Right ventricle myocardium superior (tissue), 1 donor: ENCODE measurements around the gene RFX3. TPM values are rescaled to one million over a fixed set of nuclear protein-coding genes. Genes with fewer than 3 reads are reported as not detected.
"Not testable (repeated sequence)": the region's sequence is repeated elsewhere in the genome, so short reads cannot be mapped to it uniquely, and the experiment has no call there.

Experiments used
- ATAC-seq: fragments of 200-7000 bp; cut with Tn5 transposase; one replicate; pipeline ENCODE4 v1.9.1; 2020; ENCODE audit warnings: mild to moderate bottlenecking; ENCODE audit not compliant: poor library complexity
- DNase-seq: peaks from one replicate; pipeline ENCODE4 v3.0.0-alpha.2; 2020
- intact Hi-C: fragments of 100-400 bp; cut with DNase I; formaldehyde crosslinking; loops from one replicate; pipeline ENCODE4 v1.11.2; 2022
- total RNA-seq: library from RNA; stranded (reverse); fragmentation: NEBNext Ultra II Directional; extraction: Animal tissue kit (Norgen Biotek cat#: 25700); gene quantifications from one replicate; pipeline ENCODE4 v1.2.1, GENCODE V29; 2021
- donor health status: DM: no; HTN: yes; CAD: no; lungs with severe emphysema.

Gene RFX3
- total RNA-seq, 1 donor from 2014 or later: 3.7 TPM

DNA sequence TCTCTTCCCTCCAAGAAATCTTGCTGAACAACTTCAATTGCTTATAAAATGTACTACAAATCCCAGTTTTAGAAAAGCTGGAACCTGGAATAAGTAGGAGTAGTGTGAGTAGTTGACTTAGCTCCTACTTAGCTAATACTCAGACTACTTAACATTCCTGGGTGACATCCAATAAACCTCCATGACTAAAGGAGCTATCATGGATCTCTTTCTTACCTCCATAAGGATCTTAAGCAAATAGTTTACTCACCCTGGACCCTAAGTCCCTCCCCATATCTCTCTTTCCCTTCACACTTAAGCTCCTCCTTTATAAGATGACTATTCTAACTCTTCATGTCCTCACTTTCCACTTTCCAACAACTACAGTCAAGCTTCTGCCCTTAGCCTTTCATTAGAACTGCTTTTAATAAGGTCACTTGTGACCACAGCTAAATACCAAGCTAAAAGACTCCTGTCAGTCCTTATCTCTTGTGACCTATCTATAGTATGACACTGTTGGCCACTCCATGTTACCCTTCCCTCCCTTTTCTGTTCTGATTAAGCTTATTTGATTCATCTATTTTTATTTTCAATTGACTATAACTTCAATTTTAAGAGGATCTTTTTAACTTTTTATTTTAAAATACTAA, 194.9 kb downstream of the RFX3 start:
- intact Hi-C loops: no loop called here
- DNase-seq: no peak
- no peak for ATAC-seq

DNA sequence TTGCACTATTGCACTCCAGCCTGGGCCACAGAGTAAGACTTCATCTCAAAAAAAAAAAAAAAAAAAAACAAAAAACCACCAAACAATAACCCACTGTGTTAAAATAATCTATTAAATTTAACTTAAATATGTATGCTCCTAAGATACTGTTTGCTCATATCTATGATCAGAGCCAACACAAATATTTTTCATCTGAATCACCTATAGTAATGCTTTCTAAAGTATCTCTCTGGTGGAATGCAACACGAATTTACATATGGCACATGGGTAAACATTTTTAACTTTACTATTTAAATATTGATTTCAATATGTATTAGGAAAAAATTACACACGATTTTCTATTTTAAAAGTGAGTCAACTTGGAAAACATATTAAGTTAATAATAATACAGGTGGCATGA, 196.4 kb downstream of the RFX3 start:
- ATAC-seq: no peak
- no peak for DNase-seq
- intact Hi-C loops: no loop called here

DNA sequence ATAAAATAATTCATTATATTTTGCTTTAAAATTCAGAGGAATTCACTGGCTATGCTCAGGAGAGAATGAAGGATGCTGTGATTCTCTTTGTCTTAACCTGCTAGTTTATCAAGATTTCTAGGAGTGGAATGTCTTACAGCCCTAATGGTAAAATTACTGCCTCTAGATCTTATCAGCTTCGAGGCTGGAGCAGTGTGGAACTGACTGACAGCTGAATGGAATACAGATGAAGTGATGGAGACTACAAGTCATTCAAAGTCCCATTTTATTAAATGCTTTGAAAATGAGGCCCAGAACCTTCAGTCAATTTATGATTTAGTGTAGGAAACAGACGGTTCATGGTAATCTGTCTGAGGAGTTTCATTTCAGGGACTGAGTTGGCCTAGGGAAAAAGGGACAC, 202.1 kb downstream of the RFX3 start:
- intact Hi-C loops: no loop called here
- DNase-seq (no peak), ATAC-seq (no peak)

DNA sequence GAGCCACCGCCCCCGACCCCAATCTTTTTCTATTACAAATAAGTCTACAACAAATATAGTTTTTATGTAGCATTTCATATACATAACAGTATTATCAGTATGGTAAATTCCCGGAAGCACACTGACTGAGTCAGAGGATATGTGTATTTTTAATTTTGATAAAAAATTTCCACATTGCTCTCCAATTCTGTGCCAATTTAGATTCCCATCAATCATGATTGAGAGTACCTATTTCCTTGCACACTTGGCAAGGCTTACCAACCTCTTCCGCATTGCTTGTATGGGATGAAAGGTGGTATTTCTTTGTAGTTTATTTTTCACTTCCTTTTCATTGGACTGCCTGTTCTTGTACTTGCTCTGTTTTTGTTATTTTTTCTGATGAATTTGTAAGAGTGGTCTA, 204.6 kb downstream of the RFX3 start:
- no peak for ATAC-seq
- intact Hi-C loops: no loop called here
- DNase-seq: no peak

DNA sequence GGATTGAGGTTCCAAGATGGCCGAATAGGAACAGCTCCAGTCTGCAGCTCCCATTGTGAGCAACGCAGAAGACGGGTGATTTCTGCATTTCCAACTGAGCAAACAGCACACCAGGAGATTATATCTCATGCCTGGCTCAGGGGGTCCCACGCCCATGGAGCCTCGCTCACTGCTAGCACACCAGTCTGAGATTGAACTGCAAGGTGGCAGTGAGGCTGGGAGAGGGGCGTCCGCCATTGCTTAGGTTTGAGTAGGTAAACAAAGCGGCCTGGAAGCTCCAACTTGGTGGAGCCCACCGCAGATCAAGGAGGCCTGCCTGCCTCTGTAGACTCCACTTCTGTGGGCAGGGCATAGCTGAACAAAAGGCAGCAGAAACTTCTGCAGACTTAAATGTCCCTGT, 213.2 kb downstream of the RFX3 start:
- DNase-seq, intact Hi-C loops, ATAC-seq: not testable (repeated sequence)

DNA sequence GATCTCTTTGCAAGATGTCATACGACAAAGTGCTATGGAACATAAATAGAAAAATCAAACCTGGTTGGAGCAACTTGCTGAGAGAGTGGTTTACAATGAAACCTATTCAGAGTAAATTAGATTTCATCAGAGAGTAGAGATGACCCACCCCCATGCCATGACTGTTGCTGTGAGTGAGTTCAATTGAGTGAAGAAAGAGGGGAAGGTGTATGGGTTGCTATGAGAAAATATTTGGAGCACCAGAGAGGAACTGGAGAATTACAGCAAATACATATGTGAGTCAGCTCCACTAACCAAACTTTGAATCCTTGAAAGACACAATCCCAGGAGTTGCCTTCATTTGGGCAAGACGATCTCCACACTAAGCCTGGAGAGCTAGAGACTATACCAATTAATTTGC, 217.2 kb downstream of the RFX3 start:
- DNase-seq (no peak), ATAC-seq (no peak)
- intact Hi-C loops: no loop called here

DNA sequence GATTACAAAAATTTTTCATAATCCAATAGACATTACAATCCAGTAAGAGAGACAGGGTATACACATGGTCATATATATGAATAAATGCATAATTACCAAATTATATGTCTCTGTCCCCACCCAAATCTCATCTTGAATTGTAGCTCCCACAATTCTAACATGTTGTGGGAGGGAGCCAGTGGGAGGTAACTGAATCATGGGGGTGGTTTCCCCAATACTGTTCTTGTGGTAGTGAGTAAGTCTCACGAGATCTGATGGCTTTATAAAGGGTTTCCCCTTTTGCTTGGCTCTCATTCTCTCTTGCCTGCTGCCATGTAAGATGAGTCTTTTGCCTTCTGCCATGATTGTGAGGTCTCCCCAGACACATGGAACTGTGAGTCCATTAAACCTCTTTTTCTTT, 221.4 kb downstream of the RFX3 start:
- ATAC-seq, intact Hi-C loops: not testable (repeated sequence)

DNA sequence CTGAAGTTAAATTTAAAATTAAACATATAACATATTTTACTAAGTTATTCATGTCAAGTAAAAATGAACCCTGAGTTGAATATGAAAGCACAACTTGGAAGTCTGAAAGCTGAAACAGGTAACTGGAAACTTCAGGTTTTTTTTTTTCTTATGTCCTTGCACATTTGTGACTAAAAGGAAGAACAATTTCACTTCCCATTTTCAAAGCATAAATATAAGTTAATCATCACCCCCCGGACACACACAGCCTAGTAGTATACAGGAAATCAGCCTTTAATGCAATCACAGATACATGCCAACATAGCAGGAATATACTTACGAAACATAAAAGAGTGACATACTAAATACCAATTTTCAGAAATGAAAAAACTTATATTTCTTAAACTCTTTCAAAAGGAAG, 225.9 kb downstream of the RFX3 start:
- intact Hi-C loops: no loop called here
- DNase-seq: no peak
- no peak for ATAC-seq

More for the DNA sequence above, 221.4 kb downstream of the RFX3 start:
- not testable (repeated sequence) for DNase-seq

DNA sequence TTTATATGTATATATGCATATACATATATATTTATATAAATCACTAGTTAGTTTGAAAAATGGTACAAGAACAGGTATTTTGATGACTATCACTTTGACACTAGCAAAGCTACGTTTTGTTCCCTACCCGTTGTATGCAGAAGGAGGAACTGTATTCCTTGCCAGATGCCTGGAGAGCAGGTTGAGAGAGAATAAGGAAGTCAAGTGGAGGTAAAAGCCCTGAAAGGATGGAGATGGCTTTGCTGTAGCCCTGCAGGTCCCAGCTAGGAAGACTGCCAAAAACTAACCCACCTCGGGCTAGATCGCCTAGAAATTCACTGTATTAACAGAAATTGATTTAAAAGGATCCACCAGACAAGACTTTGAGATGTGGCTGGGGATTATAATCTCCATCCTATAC, 229.3 kb downstream of the RFX3 start:
- intact Hi-C loops: no loop called here
- ATAC-seq: no peak
- no peak for DNase-seq

DNA sequence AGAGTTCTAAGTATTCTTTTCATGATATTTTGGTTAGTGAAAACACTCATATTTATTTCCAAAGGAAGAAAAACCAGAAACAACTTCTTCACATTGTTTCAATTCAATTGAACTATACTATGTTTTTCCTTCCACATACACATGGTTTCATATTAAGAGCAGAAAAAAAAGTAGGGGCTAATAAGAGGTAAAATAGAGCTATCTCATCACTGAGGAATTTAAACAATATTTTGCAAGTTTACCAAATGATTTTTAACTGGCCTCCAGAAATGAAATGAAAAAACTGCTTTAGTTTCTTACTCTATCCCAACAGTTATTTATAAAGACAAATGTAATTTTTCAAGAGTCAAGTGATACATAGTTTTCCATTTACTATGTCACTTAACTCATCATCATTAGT, 233.5 kb downstream of the RFX3 start:
- ATAC-seq: no peak
- intact Hi-C loops: no loop called here
- no peak for DNase-seq

DNA sequence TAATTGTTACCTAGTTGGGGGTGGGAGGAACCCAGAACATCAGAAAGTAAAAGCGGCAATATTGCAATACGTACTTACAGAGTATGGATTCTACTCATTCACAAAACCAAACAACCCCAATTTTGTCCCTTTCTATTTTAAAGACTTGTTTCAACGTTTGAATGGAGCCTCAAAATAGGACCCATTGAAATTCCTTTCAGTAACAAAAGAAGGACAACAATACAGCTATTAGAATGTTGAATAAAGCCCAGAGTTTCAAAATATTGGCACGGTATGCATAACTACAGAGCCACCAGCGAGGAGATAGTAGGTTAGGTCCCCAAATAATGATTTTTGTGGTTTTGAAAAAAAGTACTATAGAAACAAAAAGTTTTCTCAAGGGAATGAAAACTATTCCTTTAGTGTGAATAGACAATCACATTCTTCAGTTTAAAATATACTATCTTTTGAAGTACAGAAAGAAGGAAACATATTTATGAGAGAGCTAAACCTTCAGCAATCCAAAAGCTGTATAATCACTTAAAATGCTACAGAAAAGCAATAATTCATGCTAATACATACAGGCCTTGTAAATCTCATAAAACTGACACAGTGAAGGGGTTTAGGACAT, 235.5 kb downstream of the RFX3 start:
- DNase-seq (no peak), ATAC-seq (no peak)
- intact Hi-C loops: no loop called here

DNA sequence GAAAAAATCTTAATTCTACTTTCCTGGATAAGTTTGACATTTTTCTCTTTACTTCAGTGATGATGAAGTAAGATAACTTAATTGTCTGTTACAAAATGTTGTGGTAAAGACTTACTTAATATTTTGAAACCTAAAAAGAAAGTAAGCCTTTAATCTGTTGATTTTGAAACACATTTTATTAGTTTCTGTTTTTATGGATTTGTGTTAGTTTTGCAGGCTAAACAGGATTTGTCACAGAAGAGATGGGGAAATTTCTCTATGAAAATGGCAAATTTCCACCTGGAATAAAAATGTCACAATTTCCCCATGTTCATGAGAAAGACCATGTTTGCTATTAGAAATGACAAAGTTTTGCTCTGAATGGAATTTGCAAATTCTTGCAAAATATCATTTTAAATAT, 237.1 kb downstream of the RFX3 start:
- DNase-seq (no peak), ATAC-seq (no peak)
- intact Hi-C loops: no loop called here

DNA sequence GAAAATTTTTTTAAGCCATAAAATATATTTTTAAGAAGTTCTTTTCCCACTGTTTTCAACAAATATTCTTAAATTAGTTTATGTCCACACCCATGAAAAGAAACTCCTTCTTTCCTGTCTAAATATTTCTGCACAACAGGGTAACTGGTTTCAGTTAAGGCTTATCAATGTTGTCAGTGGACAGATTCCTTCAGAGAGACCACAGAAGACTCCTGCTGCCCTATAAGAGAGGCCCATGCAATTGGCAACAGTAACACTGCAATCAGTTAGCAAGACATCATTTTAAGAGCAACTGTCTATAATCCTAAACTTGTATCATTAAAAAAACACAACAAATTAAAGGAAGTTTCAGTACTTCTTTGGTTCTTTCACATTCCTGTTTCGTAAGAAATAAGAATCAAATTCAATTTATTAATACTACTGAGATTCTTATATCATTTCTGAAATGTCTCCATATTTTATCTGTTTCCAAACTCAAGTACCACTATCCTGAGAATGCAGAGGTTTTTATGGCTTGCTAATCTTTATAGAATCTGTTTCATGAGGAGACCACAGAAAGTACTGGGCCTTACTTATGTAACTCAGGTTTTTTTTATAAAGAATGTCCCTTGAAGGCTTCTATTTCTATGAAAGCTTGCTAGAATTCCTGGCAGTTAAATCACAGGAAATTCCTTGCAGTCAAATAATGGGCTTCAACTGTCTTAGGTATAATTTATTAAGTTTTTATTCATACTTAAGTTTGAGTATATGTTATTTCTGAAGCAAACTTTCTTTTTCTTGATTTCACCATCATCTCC, 240.2 kb downstream of the RFX3 start:
- intact Hi-C loops: no loop called here
- no peak for DNase-seq
- ATAC-seq: no peak

DNA sequence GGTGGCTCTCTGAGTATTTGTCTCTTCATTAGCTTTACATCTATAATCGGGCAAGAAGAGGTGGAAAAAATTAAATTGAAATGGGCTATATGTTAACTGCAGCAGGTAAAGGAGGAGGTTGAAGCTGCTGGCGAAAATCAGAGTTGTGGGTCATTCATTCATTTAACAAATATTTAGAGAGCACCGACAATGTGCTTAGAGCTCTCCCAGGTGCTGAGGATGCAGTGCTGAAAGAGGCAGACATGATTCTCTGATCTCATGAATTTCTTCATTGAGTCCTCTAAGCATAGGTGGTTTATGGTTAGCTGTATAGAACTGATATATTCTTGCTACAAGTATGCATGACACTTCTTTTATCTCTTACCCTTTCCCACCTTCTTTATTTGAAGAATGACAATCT, 243.4 kb downstream of the RFX3 start:
- DNase-seq (no peak), ATAC-seq (no peak)
- intact Hi-C loops: no loop called here

DNA sequence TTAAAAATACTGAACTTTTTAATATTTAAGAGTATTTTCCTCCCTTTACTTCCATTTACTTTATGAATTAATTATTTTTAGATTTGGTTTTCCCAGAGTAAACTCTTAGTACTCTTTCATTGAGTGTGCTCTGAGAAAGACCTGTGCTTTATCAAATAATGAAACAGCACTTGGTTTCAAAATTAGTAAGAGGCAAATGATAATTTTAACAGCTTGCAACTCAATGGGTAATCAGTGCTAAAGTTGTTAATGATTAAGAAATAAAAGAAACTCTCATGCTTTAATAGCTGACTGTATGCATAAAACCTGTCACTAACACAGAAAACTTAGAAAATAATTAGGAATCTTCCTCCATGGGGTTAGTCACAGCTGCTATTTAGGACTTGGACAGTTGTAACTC, 244.4 kb downstream of the RFX3 start:
- ATAC-seq (no peak), DNase-seq (no peak)
- intact Hi-C loops: no loop called here

DNA sequence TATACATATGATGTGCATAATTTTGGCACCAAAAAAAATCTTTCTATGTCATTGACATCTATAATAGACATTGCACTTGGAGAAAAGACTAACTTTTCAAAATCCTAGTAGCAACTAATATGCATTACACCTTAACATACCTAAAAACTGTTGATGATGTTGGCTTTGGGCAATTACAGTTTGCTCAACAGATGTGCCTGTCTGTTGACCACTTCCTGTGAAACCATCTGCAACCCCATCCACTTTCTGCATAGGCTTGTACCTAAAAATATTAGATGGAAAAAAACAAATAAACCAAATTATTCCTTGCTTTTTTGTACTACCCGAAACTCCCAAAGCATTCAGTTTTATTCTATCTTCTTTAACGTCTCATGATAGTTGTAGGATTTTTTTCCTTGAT, 248.6 kb downstream of the RFX3 start:
- DNase-seq (no peak), ATAC-seq (no peak)
- intact Hi-C loops: no loop called here

DNA sequence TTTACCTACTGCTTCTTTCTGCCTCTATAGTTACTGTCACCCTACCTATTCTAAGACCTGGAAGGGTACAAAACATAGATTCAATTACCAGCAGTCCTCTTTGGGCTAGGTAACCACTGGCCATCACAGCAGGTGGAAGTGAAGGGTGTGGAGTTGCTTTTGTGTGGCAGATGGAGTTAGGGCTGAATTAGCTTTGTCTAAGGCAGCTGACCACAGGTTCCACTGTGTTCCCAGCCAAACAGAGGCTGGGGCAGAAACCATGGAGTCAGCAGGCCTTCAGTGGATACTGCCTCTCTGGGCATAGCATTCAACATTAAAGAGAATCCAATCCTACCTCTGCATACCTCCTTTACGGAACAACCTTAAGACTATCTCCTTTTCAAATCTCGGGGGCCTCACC, 254.2 kb downstream of the RFX3 start:
- intact Hi-C loops: no loop called here
- ATAC-seq: no peak
- DNase-seq: no peak

DNA sequence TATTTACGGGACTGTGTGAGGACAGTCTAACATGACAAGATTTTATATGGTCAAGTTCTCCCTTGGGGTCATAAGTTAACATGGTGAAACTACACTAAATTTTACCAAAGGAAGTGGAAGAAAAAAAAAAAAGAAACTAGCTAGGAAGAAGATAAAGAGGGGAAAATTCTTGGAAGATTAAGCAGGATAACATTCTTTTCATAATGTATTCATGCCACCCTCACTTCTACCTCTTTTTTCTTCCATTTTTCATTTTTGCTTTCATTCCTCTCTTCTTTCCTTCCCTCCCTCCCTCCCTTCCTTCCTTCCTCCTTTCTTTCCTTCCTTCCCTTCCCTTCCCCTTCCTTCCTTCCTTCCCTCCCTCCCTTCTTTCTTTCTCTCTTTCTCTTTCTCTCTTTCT, 254.6 kb downstream of the RFX3 start:
- intact Hi-C loops: no loop called here
- ATAC-seq (no peak), DNase-seq (no peak)

DNA sequence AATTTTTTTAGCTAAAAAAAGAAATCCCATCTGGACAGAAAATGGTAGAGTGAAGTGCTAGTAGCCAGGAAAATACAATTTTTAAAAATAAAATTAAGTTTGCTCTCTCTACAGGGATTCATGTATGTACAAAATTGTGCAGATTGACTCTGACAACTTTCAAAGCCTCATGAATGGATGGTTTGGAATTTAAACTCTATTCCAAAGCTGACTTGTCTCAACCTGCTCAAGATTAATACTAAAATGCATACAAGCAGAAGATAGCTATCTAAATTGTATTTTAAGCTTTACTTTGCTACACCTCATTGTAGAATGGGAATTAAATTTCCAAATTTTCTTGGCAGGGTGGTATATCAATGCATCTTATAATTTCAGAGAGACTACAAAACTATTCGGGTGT, 257.6 kb downstream of the RFX3 start:
- no peak for DNase-seq
- no peak for ATAC-seq
- intact Hi-C loops: no loop called here

DNA sequence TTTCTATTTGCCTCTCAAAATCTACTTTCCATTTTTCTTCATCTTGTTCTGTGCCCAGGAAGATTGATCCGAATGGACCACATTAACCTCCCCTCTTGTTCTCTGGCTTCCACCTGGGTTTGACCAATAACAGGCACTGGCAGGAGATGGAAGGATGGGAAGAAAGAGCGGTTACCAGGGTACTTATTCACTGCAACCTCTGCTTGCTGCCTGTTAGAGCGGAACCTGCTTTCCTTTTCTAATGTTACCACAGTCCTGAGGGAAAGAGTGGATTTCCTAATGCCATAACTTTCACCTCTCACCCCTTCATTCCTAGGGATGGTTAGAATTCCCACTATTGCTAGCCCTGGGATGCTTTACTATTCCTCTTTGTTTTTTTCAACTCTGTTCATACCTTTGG, 262.1 kb downstream of the RFX3 start:
- DNase-seq (no peak), ATAC-seq (no peak)
- intact Hi-C loops: no loop called here
